Neural progenitor cell (in vitro differentiated cells): ENCODE measurements around the gene UPF3A.

ENCODE experiments used
- CTCF ChIP-seq: fragments of 200-600 bp; sonication (generic); IDR thresholded peaks from 2 replicates; pipeline ENCODE4 v1.5.1; 2017; ENCODE audit warnings: antibody characterized with exemption, mild to moderate bottlenecking
- EZH2 ChIP-seq: fragments of 200-600 bp; sonication (generic); IDR thresholded peaks from 2 replicates; pipeline ENCODE4 v1.6.1; 2017; ENCODE audit warnings: antibody characterized with exemption, mild to moderate bottlenecking, moderate library complexity
- EZH2phosphoT487 ChIP-seq: fragments of 200-600 bp; sonication (generic); IDR thresholded peaks from 2 replicates; pipeline ENCODE4 v1.6.1; 2017; ENCODE audit warnings: antibody characterized with exemption

- TF ChIP-seq CTCF (no peak), EZH2 (no peak), EZH2phosphoT487 (no peak)
Measured at GRCh38 chr13:114324334-114324733, 42.9 kb downstream of the UPF3A start.
